ENCODE results near the gene BACE2.

BACE2 gene

DNA sequence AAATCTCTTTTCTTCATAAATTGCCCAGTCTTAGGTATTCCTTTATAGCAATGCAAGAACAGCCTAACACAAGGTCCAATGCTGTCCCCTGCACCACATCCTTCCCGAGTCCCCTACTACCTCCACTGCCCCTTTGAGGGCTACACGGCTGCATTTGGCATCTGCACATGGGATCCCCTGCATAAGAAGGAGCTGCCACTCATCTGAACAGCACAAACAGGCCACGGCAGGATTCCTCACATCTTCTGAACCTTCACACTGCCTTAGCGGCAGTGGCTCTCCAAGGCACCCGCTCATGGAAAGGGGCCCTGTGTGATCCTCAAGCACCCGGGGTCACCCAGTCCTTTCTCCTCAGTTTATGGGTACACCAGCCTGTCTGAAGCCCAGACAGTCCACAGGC, 29.2 kb upstream of the BACE2 start:
- TF ChIP-seq BHLHE40 (IDR thresholded peaks at IDR 0.05; ENCODE audit: borderline replicate concordance) (no peak), ZNF384 (IDR thresholded peaks at IDR 0.05) (no peak), SP1 (IDR thresholded peaks at IDR 0.05) (no peak), LEF1 (IDR thresholded peaks at IDR 0.05; ENCODE audit: borderline replicate concordance) (no peak), L3MBTL2 (conservative IDR thresholded peaks at IDR 0.05) (no peak), ARNT (IDR thresholded peaks at IDR 0.05) (no peak), ELF4 (IDR thresholded peaks at IDR 0.05) (no peak), CTBP1 (IDR thresholded peaks at IDR 0.05; ENCODE audit: borderline replicate concordance) (no peak), HDGF (IDR thresholded peaks at IDR 0.05; ENCODE audit: borderline replicate concordance) (no peak), FOXA1 (IDR thresholded peaks at IDR 0.05) (no peak), TARDBP (IDR thresholded peaks at IDR 0.05) (no peak), FOXM1 (IDR thresholded peaks at IDR 0.05; ENCODE audit: borderline replicate concordance) (no peak), SUZ12 (IDR thresholded peaks at IDR 0.05) (no peak), NFRKB (IDR thresholded peaks at IDR 0.05) (no peak), FOXK2 (IDR thresholded peaks at IDR 0.05) (no peak)
- TF ChIP-seq, protein P1, sequence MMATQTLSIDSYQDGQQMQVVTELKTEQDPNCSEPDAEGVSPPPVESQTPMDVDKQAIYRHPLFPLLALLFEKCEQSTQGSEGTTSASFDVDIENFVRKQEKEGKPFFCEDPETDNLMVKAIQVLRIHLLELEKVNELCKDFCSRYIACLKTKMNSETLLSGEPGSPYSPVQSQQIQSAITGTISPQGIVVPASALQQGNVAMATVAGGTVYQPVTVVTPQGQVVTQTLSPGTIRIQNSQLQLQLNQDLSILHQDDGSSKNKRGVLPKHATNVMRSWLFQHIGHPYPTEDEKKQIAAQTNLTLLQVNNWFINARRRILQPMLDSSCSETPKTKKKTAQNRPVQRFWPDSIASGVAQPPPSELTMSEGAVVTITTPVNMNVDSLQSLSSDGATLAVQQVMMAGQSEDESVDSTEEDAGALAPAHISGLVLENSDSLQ (IDR thresholded peaks at IDR 0.05): no peak
- no peak for DNase-seq (ENCODE audit: extremely low spot score)
- ChIA-PET POLR2A (no interaction called here), CTCF (no interaction called here)

DNA sequence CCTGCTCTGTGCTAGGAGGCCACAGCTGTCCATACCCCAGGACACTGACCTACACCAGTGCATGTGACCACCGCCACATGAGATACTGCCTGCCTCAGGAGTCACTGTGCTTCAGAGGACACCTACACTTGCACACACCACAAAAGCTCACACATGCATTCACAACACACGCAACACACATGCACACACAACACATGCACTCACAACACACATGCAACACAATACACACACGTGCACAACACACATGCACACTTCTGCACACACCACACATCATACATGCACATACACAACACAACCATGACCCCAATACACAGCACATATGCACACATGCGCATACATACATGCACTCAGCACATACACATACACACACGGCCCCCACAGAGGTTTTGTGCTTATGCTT, 28.7 kb upstream of the BACE2 start:
- no peak for DNase-seq (ENCODE audit: extremely low spot score)
- TF ChIP-seq FOXA1 (IDR thresholded peaks at IDR 0.05) (no peak), ELF4 (IDR thresholded peaks at IDR 0.05) (no peak), SUZ12 (IDR thresholded peaks at IDR 0.05) (no peak), LEF1 (IDR thresholded peaks at IDR 0.05; ENCODE audit: borderline replicate concordance) (no peak), FOXK2 (IDR thresholded peaks at IDR 0.05) (no peak), TARDBP (IDR thresholded peaks at IDR 0.05) (no peak), NFRKB (IDR thresholded peaks at IDR 0.05) (no peak), L3MBTL2 (conservative IDR thresholded peaks at IDR 0.05) (no peak), SP1 (IDR thresholded peaks at IDR 0.05) (no peak), HDGF (IDR thresholded peaks at IDR 0.05; ENCODE audit: borderline replicate concordance) (no peak), BHLHE40 (IDR thresholded peaks at IDR 0.05; ENCODE audit: borderline replicate concordance) (no peak), CTBP1 (IDR thresholded peaks at IDR 0.05; ENCODE audit: borderline replicate concordance) (no peak), FOXM1 (IDR thresholded peaks at IDR 0.05; ENCODE audit: borderline replicate concordance) (no peak), ARNT (IDR thresholded peaks at IDR 0.05) (no peak), ZNF384 (IDR thresholded peaks at IDR 0.05) (no peak)
- TF ChIP-seq, protein P1 (IDR thresholded peaks at IDR 0.05): no peak
- ChIA-PET POLR2A (no interaction called here), CTCF (no interaction called here)

DNA sequence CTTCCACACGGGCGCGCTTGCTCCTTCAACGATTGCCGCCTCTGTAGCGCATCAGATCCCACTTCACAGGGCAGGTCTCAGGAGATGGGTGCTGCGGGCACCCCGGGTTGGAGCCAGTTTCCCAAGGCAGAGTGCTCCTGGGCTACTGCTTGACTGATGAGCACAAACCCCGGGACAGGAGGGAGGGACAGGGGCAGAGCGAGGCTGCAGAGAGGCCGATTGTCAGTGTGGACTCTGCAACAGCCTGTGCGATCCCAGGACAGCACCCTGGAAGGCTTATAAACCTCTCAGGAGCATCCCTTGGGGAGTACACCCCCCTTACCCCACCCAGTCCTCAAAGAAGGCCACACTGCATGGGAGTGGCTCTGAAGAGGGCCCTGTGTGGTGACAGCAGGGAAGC, 28.0 kb upstream of the BACE2 start:
- no peak for DNase-seq (ENCODE audit: extremely low spot score)
- ChIA-PET CTCF (no interaction called here), POLR2A (no interaction called here)
- TF ChIP-seq FOXK2 (IDR thresholded peaks at IDR 0.05) (no peak), ARNT (IDR thresholded peaks at IDR 0.05) (no peak), TARDBP (IDR thresholded peaks at IDR 0.05) (no peak), NFRKB (IDR thresholded peaks at IDR 0.05) (no peak), SUZ12 (IDR thresholded peaks at IDR 0.05) (no peak), CTBP1 (IDR thresholded peaks at IDR 0.05; ENCODE audit: borderline replicate concordance) (no peak), FOXA1 (IDR thresholded peaks at IDR 0.05) (no peak), BHLHE40 (IDR thresholded peaks at IDR 0.05; ENCODE audit: borderline replicate concordance) (no peak), HDGF (IDR thresholded peaks at IDR 0.05; ENCODE audit: borderline replicate concordance) (no peak), SP1 (IDR thresholded peaks at IDR 0.05) (no peak), LEF1 (IDR thresholded peaks at IDR 0.05; ENCODE audit: borderline replicate concordance) (no peak), ELF4 (IDR thresholded peaks at IDR 0.05) (no peak), FOXM1 (IDR thresholded peaks at IDR 0.05; ENCODE audit: borderline replicate concordance) (no peak), ZNF384 (IDR thresholded peaks at IDR 0.05) (no peak)
- TF ChIP-seq, protein P1 (IDR thresholded peaks at IDR 0.05): no peak

DNA sequence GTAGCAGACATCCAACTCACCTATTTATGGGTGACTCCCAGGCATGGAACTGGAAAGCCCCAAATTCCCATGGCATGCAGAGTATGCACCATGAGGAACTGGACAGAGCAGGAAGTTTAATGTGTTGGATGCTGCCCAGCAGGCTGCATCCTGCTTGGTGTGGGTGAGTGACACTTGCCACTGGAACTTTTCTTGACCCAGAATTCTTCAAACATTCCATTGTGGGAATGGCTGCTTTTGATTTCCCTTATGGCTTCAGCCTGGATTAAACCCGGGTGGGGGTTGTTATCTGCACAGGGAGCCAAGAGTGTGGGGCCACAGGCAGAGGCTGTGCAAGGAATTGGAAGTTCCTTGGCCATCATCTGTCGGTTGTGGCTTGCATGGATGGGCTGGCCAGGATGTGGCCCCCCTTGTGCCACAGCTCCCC, 26.9 kb upstream of the BACE2 start:
- TF ChIP-seq FOXK2 (IDR thresholded peaks at IDR 0.05) (no peak), CTBP1 (IDR thresholded peaks at IDR 0.05; ENCODE audit: borderline replicate concordance) (no peak), LEF1 (IDR thresholded peaks at IDR 0.05; ENCODE audit: borderline replicate concordance) (no peak), FOXM1 (IDR thresholded peaks at IDR 0.05; ENCODE audit: borderline replicate concordance) (no peak), SUZ12 (IDR thresholded peaks at IDR 0.05) (no peak), ELF4 (IDR thresholded peaks at IDR 0.05) (no peak), SP1 (IDR thresholded peaks at IDR 0.05) (no peak), HDGF (IDR thresholded peaks at IDR 0.05; ENCODE audit: borderline replicate concordance) (no peak), ARNT (IDR thresholded peaks at IDR 0.05) (no peak), BHLHE40 (IDR thresholded peaks at IDR 0.05; ENCODE audit: borderline replicate concordance) (no peak), ZNF384 (IDR thresholded peaks at IDR 0.05) (no peak), NFRKB (IDR thresholded peaks at IDR 0.05) (no peak), TARDBP (IDR thresholded peaks at IDR 0.05) (no peak), FOXA1 (IDR thresholded peaks at IDR 0.05) (no peak), L3MBTL2 (conservative IDR thresholded peaks at IDR 0.05) (no peak)
- TF ChIP-seq, protein P1 (IDR thresholded peaks at IDR 0.05): no peak
- no peak for DNase-seq (ENCODE audit: extremely low spot score)
- ChIA-PET CTCF (no interaction called here), POLR2A (no interaction called here)

DNA sequence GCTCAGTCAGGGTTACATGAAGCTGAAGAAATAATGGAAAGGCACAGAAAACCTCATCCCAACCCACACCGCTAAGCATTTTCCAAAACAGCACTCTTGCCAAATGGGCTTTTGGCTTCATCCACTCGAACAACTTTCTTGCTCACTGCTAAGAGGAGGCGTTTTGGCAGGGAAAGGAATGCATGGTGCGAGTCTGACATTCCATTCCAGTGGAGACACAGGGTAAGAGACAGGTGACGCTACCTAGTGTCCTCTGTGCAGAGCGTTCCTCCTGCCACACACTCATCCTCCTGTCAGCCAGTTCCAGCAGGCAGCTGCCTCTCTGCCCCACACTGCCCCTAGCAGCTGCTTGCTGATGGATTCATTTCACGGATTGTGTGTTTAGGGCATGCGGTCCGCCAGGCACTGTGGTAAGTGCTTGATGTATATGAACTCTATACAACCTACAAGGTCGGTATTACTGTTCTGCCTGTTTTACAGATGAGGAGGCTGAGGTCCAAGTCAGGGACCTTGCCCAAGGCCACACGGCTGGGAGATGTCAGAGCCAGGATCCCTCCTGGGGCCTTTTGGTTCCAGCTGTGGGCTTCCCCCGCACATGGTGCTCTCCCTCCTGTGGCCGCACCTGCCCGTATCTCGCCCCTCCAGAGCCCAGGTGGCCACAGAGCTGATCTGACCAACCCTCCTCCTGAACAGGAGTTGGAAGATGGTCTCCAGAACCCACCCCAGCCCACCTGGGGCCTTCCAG, 25.7 kb upstream of the BACE2 start:
- no peak for TF ChIP-seq FOXA1 (IDR thresholded peaks at IDR 0.05)
- TF ChIP-seq, protein P1 (IDR thresholded peaks at IDR 0.05): no peak
- TF ChIP-seq LEF1 (IDR thresholded peaks at IDR 0.05; ENCODE audit: borderline replicate concordance): no peak
- no peak for TF ChIP-seq L3MBTL2 (conservative IDR thresholded peaks at IDR 0.05)
- TF ChIP-seq CTBP1 (IDR thresholded peaks at IDR 0.05; ENCODE audit: borderline replicate concordance): no peak
- no peak for TF ChIP-seq BHLHE40 (IDR thresholded peaks at IDR 0.05; ENCODE audit: borderline replicate concordance)
- DNase-seq (ENCODE audit: extremely low spot score): no peak
- CTCF ChIA-PET: no interaction called here
- POLR2A ChIA-PET: interaction anchor here (1.4 kb wide), 1 partner anchor 25 kb away, joined by 4 read pairs; no protein-coding TSS in a partner anchor
